ENCODE results near the gene RTP3.
A peak's percentile ranks its signal among the peaks of the same experiment; 100 is the strongest.
"Not testable (repeated sequence)": the region's sequence is repeated elsewhere in the genome, so short reads cannot be mapped to it uniquely, and the experiment has no call there.

RTP3 gene

GRCh38 chr3:46519952-46520351 lies 22.2 kb downstream of the RTP3 start:
- DNase-seq (ENCODE audit: low spot score): no peak

- DNase-seq (ENCODE audit: low spot score): no peak
These were observed 22.8 kb downstream of the RTP3 start for GRCh38 chr3:46520531-46520930.

- DNase-seq (ENCODE audit: low spot score): no peak
These were observed 23.3 kb downstream of the RTP3 start for GRCh38 chr3:46521096-46521495.

GRCh38 chr3:46522201-46522600 lies 24.4 kb downstream of the RTP3 start:
- not testable (repeated sequence) for DNase-seq (ENCODE audit: low spot score)

- no peak for DNase-seq (ENCODE audit: low spot score)
These were observed 25.8 kb downstream of the RTP3 start for GRCh38 chr3:46523556-46523955.

GRCh38 chr3:46524008-46524407 lies 26.2 kb downstream of the RTP3 start:
- no peak for DNase-seq (ENCODE audit: low spot score)

- no peak for DNase-seq (ENCODE audit: low spot score)
These were observed 27.1 kb downstream of the RTP3 start for GRCh38 chr3:46524832-46525231.

GRCh38 chr3:46527239-46527638 lies 29.5 kb downstream of the RTP3 start:
- DNase-seq (ENCODE audit: low spot score): no peak

- no peak for DNase-seq (ENCODE audit: low spot score)
These were observed 35.3 kb downstream of the RTP3 start for GRCh38 chr3:46533091-46533490.

- no peak for DNase-seq (ENCODE audit: low spot score)
These were observed 38.0 kb downstream of the RTP3 start for GRCh38 chr3:46535746-46536145.

- no peak for DNase-seq (ENCODE audit: low spot score)
These were observed 39.0 kb downstream of the RTP3 start for GRCh38 chr3:46536758-46537157.

- DNase-seq (ENCODE audit: low spot score): no peak
These were observed 39.5 kb downstream of the RTP3 start for GRCh38 chr3:46537316-46537715.

GRCh38 chr3:46537779-46538178 lies 40.0 kb downstream of the RTP3 start:
- DNase-seq (ENCODE audit: low spot score): no peak

- DNase-seq (ENCODE audit: low spot score): not testable (repeated sequence)
These were observed 40.6 kb downstream of the RTP3 start for GRCh38 chr3:46538425-46538802.

GRCh38 chr3:46538803-46539442 lies 41.1 kb downstream of the RTP3 start:
- peak; percentile 71 for DNase-seq (ENCODE audit: low spot score)

GRCh38 chr3:46539443-46540005 lies 41.7 kb downstream of the RTP3 start:
- no peak for DNase-seq (ENCODE audit: low spot score)

GRCh38 chr3:46540550-46540949 lies 42.8 kb downstream of the RTP3 start:
- DNase-seq (ENCODE audit: low spot score): no peak

- no peak for DNase-seq (ENCODE audit: low spot score)
These were observed 44.1 kb downstream of the RTP3 start for GRCh38 chr3:46541835-46542234.

- no peak for DNase-seq (ENCODE audit: low spot score)
These were observed 44.6 kb downstream of the RTP3 start for GRCh38 chr3:46542344-46542743.

- no peak for DNase-seq (ENCODE audit: low spot score)
These were observed 45.0 kb downstream of the RTP3 start for GRCh38 chr3:46542801-46543201.

- DNase-seq (ENCODE audit: low spot score): no peak
These were observed 47.2 kb downstream of the RTP3 start for GRCh38 chr3:46544771-46545503.

- DNase-seq (ENCODE audit: low spot score): no peak
These were observed 48.2 kb downstream of the RTP3 start for GRCh38 chr3:46545818-46546630.

Measured in AG08395 (cell line).